ENCODE measurements around the gene CADM2.

- TF ChIP-seq CTCF (IDR thresholded peaks at IDR 0.05): no peak
- TF ChIP-seq ZFX (IDR thresholded peaks at IDR 0.05; ENCODE audit: borderline replicate concordance): no peak
Measured at GRCh38 chr3:86109434-86109833, 1150.6 kb downstream of the CADM2 start.
